Colonic mucosa (tissue), 4 donors: ENCODE measurements around the gene RNF182. TPM values are rescaled to one million over a fixed set of nuclear protein-coding genes. Genes with fewer than 3 reads are reported as not detected.

Experiments used
- DNase-seq: peaks from one replicate; pipeline ENCODE4 v3.0.0-alpha.2; 2020
- H3K27ac ChIP-seq: fragments of 200-600 bp; one replicate; pipeline ENCODE4 v1.8.0; 2021
- H3K27me3 ChIP-seq: fragments of 200-600 bp; one replicate; pipeline ENCODE4 v1.8.0; 2021
- H3K36me3 ChIP-seq: fragments of 200-600 bp; one replicate; pipeline ENCODE4 v1.8.0; 2021
- H3K4me1 ChIP-seq: fragments of 200-600 bp; one replicate; pipeline ENCODE4 v1.8.0; 2021; ENCODE audit warnings: mild to moderate bottlenecking
- H3K4me3 ChIP-seq: fragments of 200-600 bp; one replicate; pipeline ENCODE4 v1.8.0; 2021
- H3K9ac ChIP-seq, 2 donors: one replicate each; pipeline ENCODE4 v1.7.0; 2013; ENCODE audit warnings: control low read depth in 2 of 2, low read depth in 2 of 2, low read length in 2 of 2
- H3K9me3 ChIP-seq: fragments of 200-600 bp; one replicate; pipeline ENCODE4 v1.8.0; 2021
- CTCF ChIP-seq: fragments of 200-600 bp; IDR thresholded peaks from one replicate; pipeline ENCODE4 v1.8.0; 2022; ENCODE audit warnings: antibody characterized with exemption, mild to moderate bottlenecking
- intact Hi-C: fragments of 100-400 bp; cut with DNase I; formaldehyde crosslinking; loops from one replicate; pipeline ENCODE4 v1.14.1; 2022
- total RNA-seq, 2 donors: library from RNA; stranded (reverse); fragmentation: NEBNext Ultra II Directional in 1 of 2; extraction: Animal tissue kit (Norgen Biotek cat#: 25700) in 1 of 2; gene quantifications; one replicate each; pipeline ENCODE4 v1.2.1, GENCODE V29; 2021
- donor health status: healthy.
- donor health status: DM: no; HTN: no; CAD: no.
- donor health status: DM: no; HTN: no; CAD: no.

RNF182 gene
- total RNA-seq, 2 donors from 2014 or later, result not detected

GRCh38 chr6:13884397-13884796 lies 40.4 kb upstream of the RNF182 start:
- no peaks in the 10 kb centered on the region for H3K27me3 ChIP-seq
- no peak for DNase-seq
- H3K9ac ChIP-seq, result no peak overlapping the region
- H3K36me3 ChIP-seq, result no peaks in the 10 kb centered on the region
- intact Hi-C loops, result no loop called here
- H3K27ac ChIP-seq, result no peak overlapping the region
- H3K4me3 ChIP-seq, result no peak overlapping the region
- H3K9me3 ChIP-seq, result no peaks in the 10 kb centered on the region
- no peaks in the 10 kb centered on the region for H3K4me1 ChIP-seq
- TF ChIP-seq CTCF, result no peak

GRCh38 chr6:13885601-13886000 lies 39.2 kb upstream of the RNF182 start:
- H3K4me1 ChIP-seq, result no peaks in the 10 kb centered on the region
- H3K9ac ChIP-seq, result no peak overlapping the region
- no peaks in the 10 kb centered on the region for H3K27me3 ChIP-seq
- no peak overlapping the region for H3K4me3 ChIP-seq
- TF ChIP-seq CTCF, result no peak
- H3K9me3 ChIP-seq, result no peaks in the 10 kb centered on the region
- intact Hi-C loops, result no loop called here
- no peaks in the 10 kb centered on the region for H3K36me3 ChIP-seq
- DNase-seq, result no peak
- no peak overlapping the region for H3K27ac ChIP-seq

- intact Hi-C loops, result no loop called here
- DNase-seq, result no peak
- Histone ChIP-seq H3K9ac (no peak overlapping the region), H3K4me3 (no peak overlapping the region), H3K4me1 (no peaks in the 10 kb centered on the region), H3K27me3 (no peaks in the 10 kb centered on the region), H3K36me3 (no peaks in the 10 kb centered on the region), H3K27ac (no peak overlapping the region), H3K9me3 (no peaks in the 10 kb centered on the region)
- no peak for TF ChIP-seq CTCF
These were observed 37.8 kb upstream of the RNF182 start for GRCh38 chr6:13886949-13887348.

- H3K4me1 ChIP-seq, result no peaks in the 10 kb centered on the region
- no peaks in the 10 kb centered on the region for H3K9me3 ChIP-seq
- H3K4me3 ChIP-seq, result no peak overlapping the region
- H3K9ac ChIP-seq, result no peak overlapping the region
- no peak overlapping the region for H3K27ac ChIP-seq
- TF ChIP-seq CTCF, result no peak
- no peak for DNase-seq
- no peaks in the 10 kb centered on the region for H3K27me3 ChIP-seq
- H3K36me3 ChIP-seq, result no peaks in the 10 kb centered on the region
- intact Hi-C loops, result no loop called here
These were observed 32.6 kb upstream of the RNF182 start for GRCh38 chr6:13892017-13892645.

- Histone ChIP-seq H3K4me3 (no peak overlapping the region), H3K36me3 (no peaks in the 10 kb centered on the region), H3K9ac (no peak overlapping the region), H3K27me3 (no peaks in the 10 kb centered on the region), H3K27ac (no peak overlapping the region), H3K9me3 (no peaks in the 10 kb centered on the region), H3K4me1 (no peaks in the 10 kb centered on the region)
- no peak for TF ChIP-seq CTCF
- no peak for DNase-seq
- intact Hi-C loops, result no loop called here
These were observed 21.8 kb upstream of the RNF182 start for GRCh38 chr6:13902922-13903321.
